ENCODE results near the gene MTX1.

MTX1 gene

GRCh38 chr1:155170806-155171205 is 37.7 kb upstream of the MTX1 start:
- Histone ChIP-seq H3F3A (ENCODE audit: control insufficient read depth, insufficient read depth) (peaks cover 13% of the 10 kb centered on the region; the same call in 1 of the 2 replicates), H3K4me3 (ENCODE audit: low read length) (no peak overlapping the region), H3K27ac (ENCODE audit: low read depth, low read length) (no peak overlapping the region), H3K27me3 (ENCODE audit: control insufficient read depth, low read length) (no peaks in the 10 kb centered on the region), H3K36me3 (ENCODE audit: control insufficient read depth, low read length) (peaks cover 30% of the 10 kb centered on the region), H3K4me2 (ENCODE audit: low read length) (no peak overlapping the region), H3K79me2 (ENCODE audit: control insufficient read depth, low read length) (peaks cover 20% of the 10 kb centered on the region), H4K20me1 (ENCODE audit: control insufficient read depth, insufficient read depth, low read depth, low read length) (no peaks in the 10 kb centered on the region), H3K9me2 (replicated peaks; ENCODE audit: control insufficient read depth, low read length) (no peaks in the 10 kb centered on the region), H3K4me1 (ENCODE audit: control insufficient read depth, low read length) (peaks cover 50% of the 10 kb centered on the region), H3K9me3 (ENCODE audit: control insufficient read depth, insufficient read depth, low read length) (no peaks in the 10 kb centered on the region)
- TF ChIP-seq EZH2phosphoT487 (IDR thresholded peaks at IDR 0.05; ENCODE audit: borderline replicate concordance, low read length) (no peak), CTCF (IDR thresholded peaks at IDR 0.05; ENCODE audit: low read depth, low read length, poor library complexity, severe bottlenecking) (no peak)

GRCh38 chr1:155171836-155172731 is 36.4 kb upstream of the MTX1 start:
- H3K27ac ChIP-seq (ENCODE audit: low read depth, low read length): peak overlapping the region; percentile 61
- no peaks in the 10 kb centered on the region for H3K27me3 ChIP-seq (ENCODE audit: control insufficient read depth, low read length)
- H3K4me3 ChIP-seq (ENCODE audit: low read length): peak overlapping the region; percentile 90
- H3K9me2 ChIP-seq (replicated peaks; ENCODE audit: control insufficient read depth, low read length): no peaks in the 10 kb centered on the region
- H3F3A ChIP-seq (ENCODE audit: control insufficient read depth, insufficient read depth): peaks cover 19% of the 10 kb centered on the region; the same call in 1 of the 2 replicates
- peaks cover 20% of the 10 kb centered on the region for H3K79me2 ChIP-seq (ENCODE audit: control insufficient read depth, low read length)
- peaks cover 48% of the 10 kb centered on the region for H3K4me1 ChIP-seq (ENCODE audit: control insufficient read depth, low read length)
- H3K36me3 ChIP-seq (ENCODE audit: control insufficient read depth, low read length): peaks cover 34% of the 10 kb centered on the region
- TF ChIP-seq EZH2phosphoT487 (IDR thresholded peaks at IDR 0.05; ENCODE audit: borderline replicate concordance, low read length): no peak
- no peak for TF ChIP-seq CTCF (IDR thresholded peaks at IDR 0.05; ENCODE audit: low read depth, low read length, poor library complexity, severe bottlenecking)
- H3K9me3 ChIP-seq (ENCODE audit: control insufficient read depth, insufficient read depth, low read length): no peaks in the 10 kb centered on the region
- H3K4me2 ChIP-seq (ENCODE audit: low read length): peak overlapping the region; percentile 76
- no peaks in the 10 kb centered on the region for H4K20me1 ChIP-seq (ENCODE audit: control insufficient read depth, insufficient read depth, low read depth, low read length)

GRCh38 chr1:155172732-155173477 is 35.6 kb upstream of the MTX1 start, which contains the start of gene KRTCAP2:
Gene KRTCAP2, minus strand, starts transcription at chr1:155173304. Its CDS starts 80 bp downstream, at chr1:155173224.
- peak within 1 kb of the TSS; percentile 90 for H3K4me3 ChIP-seq (ENCODE audit: low read length)
- peaks cover 19% of the 10 kb centered on the region; the same call in 1 of the 2 replicates for H3F3A ChIP-seq (ENCODE audit: control insufficient read depth, insufficient read depth)
- no peaks in the 10 kb centered on the region for H4K20me1 ChIP-seq (ENCODE audit: control insufficient read depth, insufficient read depth, low read depth, low read length)
- no peaks in the 10 kb centered on the region for H3K27me3 ChIP-seq (ENCODE audit: control insufficient read depth, low read length)
- no peaks in the 10 kb centered on the region for H3K9me3 ChIP-seq (ENCODE audit: control insufficient read depth, insufficient read depth, low read length)
- TF ChIP-seq EZH2phosphoT487 (IDR thresholded peaks at IDR 0.05; ENCODE audit: borderline replicate concordance, low read length) (no peak), CTCF (IDR thresholded peaks at IDR 0.05; ENCODE audit: low read depth, low read length, poor library complexity, severe bottlenecking) (peak; percentile 94)
- H3K4me2 ChIP-seq (ENCODE audit: low read length): peak within 1 kb of the TSS; percentile 76
- peaks cover 20% of the 10 kb centered on the region for H3K79me2 ChIP-seq (ENCODE audit: control insufficient read depth, low read length)
- H3K36me3 ChIP-seq (ENCODE audit: control insufficient read depth, low read length): peaks cover 42% of the 10 kb centered on the region
- H3K27ac ChIP-seq (ENCODE audit: low read depth, low read length): peak within 1 kb of the TSS; percentile 61
- H3K4me1 ChIP-seq (ENCODE audit: control insufficient read depth, low read length): peaks cover 40% of the 10 kb centered on the region
- no peaks in the 10 kb centered on the region for H3K9me2 ChIP-seq (replicated peaks; ENCODE audit: control insufficient read depth, low read length)

Data from DOHH2 (cell line).